ENCODE data around the gene MCTP1. TPM values are rescaled to one million over a fixed set of nuclear protein-coding genes. Genes with fewer than 3 reads are reported as not detected.

MCTP1 gene
- total and polyA plus RNA-seq, 10 of the 15 experiments (the other 5 are each of a cell fraction or from before 2014, with no cell fraction given): 12.6 to 45.9 (median 18.8) TPM

- FAIRE-seq (no peak), DNase-seq (ENCODE audit: low read depth, low spot score) (no peak), ATAC-seq (no peak)
- ChIA-PET CTCF (no interaction called here), RAD21 (ENCODE audit: unreplicated experiment) (no interaction called here), POLR2A (no interaction called here), SMC1A (ENCODE audit: uncharacterized antibody, unreplicated experiment) (no interaction called here)
- in situ Hi-C loops (cut with MboI) (no loop called here), intact Hi-C loops (cut with micrococcal nuclease; ENCODE audit: unreplicated experiment) (no loop called here)
- no peak overlapping the region for H3K27ac ChIP-seq (ENCODE audit: control insufficient read depth, insufficient read depth)
- no peak overlapping the region for H2AFZ ChIP-seq (ENCODE audit: control insufficient read depth, low read depth, low read length)
- H3K4me3 ChIP-seq: no peak overlapping the region
- no peaks in the 10 kb centered on the region for H3K79me2 ChIP-seq (ENCODE audit: control insufficient read depth, insufficient read depth, low read length)
- H3K9me3 ChIP-seq (replicated peaks; ENCODE audit: control insufficient read depth, insufficient read depth, low read length): no peaks in the 10 kb centered on the region; the same call in 2 of the 3 replicates
- H3K27me3 ChIP-seq (replicated peaks in 1 of 2; ENCODE audit: control insufficient read depth in 2 of 2, insufficient read depth in 2 of 2, low read length in 1 of 2): no peaks in the 10 kb centered on the region
- no peaks in the 10 kb centered on the region for H4K20me1 ChIP-seq (ENCODE audit: control insufficient read depth, insufficient read depth)
- WGBS (ENCODE audit: insufficient coverage, insufficient replicate concordance, low lambda C conversion rate, missing lambda C conversion rate): 8% methylated on average over 4 of the region's 4 CpGs
- no peaks in the 10 kb centered on the region for H3K36me3 ChIP-seq (ENCODE audit: control insufficient read depth in 2 of 2, insufficient read depth in 2 of 2, low read length in 1 of 2)
- H3K9ac ChIP-seq (ENCODE audit: control insufficient read depth, insufficient read depth, low read length): no peak overlapping the region
- no peaks in the 10 kb centered on the region for H3K4me1 ChIP-seq (ENCODE audit: control insufficient read depth, insufficient read depth, low read length)
- BruUV-seq (replicated peaks): no TSS peak
- no peak overlapping the region for H3K4me2 ChIP-seq (ENCODE audit: control insufficient read depth, insufficient read depth)
- no peak for TF ChIP-seq EED (IDR thresholded peaks at IDR 0.05; ENCODE audit: low read depth)
- TF ChIP-seq GABPA (IDR thresholded peaks at IDR 0.05; ENCODE audit: low read depth): no peak
- no peak for TF ChIP-seq SMARCA5 (IDR thresholded peaks at IDR 0.05)
- TF ChIP-seq CREB1 (IDR thresholded peaks at IDR 0.05; ENCODE audit: low read depth): no peak
- no peak for TF ChIP-seq EZH2 (IDR thresholded peaks at IDR 0.05; ENCODE audit: borderline replicate concordance, control insufficient read depth, low read depth, low read length)
- TF ChIP-seq, protein P1, sequence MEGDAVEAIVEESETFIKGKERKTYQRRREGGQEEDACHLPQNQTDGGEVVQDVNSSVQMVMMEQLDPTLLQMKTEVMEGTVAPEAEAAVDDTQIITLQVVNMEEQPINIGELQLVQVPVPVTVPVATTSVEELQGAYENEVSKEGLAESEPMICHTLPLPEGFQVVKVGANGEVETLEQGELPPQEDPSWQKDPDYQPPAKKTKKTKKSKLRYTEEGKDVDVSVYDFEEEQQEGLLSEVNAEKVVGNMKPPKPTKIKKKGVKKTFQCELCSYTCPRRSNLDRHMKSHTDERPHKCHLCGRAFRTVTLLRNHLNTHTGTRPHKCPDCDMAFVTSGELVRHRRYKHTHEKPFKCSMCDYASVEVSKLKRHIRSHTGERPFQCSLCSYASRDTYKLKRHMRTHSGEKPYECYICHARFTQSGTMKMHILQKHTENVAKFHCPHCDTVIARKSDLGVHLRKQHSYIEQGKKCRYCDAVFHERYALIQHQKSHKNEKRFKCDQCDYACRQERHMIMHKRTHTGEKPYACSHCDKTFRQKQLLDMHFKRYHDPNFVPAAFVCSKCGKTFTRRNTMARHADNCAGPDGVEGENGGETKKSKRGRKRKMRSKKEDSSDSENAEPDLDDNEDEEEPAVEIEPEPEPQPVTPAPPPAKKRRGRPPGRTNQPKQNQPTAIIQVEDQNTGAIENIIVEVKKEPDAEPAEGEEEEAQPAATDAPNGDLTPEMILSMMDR (IDR thresholded peaks at IDR 0.05 in 2 of 3, conservative IDR thresholded peaks at IDR 0.05 in 1 of 3; ENCODE audit: control insufficient read depth in 2 of 3, extremely low read depth in 1 of 3, insufficient read depth in 1 of 3, low read depth in 3 of 3, low read length in 3 of 3): no peak
- TF ChIP-seq GATAD2B (conservative IDR thresholded peaks at IDR 0.05; ENCODE audit: low read depth): no peak
- TF ChIP-seq SP1 (IDR thresholded peaks at IDR 0.05; ENCODE audit: low read depth, low read length): no peak
- TF ChIP-seq, protein P2, sequence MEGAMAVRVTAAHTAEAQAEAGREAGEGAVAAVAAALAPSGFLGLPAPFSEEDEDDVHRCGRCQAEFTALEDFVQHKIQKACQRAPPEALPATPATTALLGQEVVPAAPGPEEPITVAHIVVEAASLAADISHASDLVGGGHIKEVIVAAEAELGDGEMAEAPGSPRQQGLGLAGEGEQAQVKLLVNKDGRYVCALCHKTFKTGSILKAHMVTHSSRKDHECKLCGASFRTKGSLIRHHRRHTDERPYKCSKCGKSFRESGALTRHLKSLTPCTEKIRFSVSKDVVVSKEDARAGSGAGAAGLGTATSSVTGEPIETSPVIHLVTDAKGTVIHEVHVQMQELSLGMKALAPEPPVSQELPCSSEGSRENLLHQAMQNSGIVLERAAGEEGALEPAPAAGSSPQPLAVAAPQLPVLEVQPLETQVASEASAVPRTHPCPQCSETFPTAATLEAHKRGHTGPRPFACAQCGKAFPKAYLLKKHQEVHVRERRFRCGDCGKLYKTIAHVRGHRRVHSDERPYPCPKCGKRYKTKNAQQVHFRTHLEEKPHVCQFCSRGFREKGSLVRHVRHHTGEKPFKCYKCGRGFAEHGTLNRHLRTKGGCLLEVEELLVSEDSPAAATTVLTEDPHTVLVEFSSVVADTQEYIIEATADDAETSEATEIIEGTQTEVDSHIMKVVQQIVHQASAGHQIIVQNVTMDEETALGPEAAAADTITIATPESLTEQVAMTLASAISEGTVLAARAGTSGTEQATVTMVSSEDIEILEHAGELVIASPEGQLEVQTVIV (IDR thresholded peaks at IDR 0.05; ENCODE audit: borderline replicate concordance, partially characterized antibody): no peak
- no peak for TF ChIP-seq CBX5 (IDR thresholded peaks at IDR 0.05; ENCODE audit: low read depth)
- no peak for TF ChIP-seq LARP7 (IDR thresholded peaks at IDR 0.05)
- no peak for TF ChIP-seq SKIL (IDR thresholded peaks at IDR 0.05; ENCODE audit: low read depth, poor library complexity, severe bottlenecking)
- no peak for TF ChIP-seq POLR2AphosphoS5 (IDR thresholded peaks at IDR 0.05; ENCODE audit: low read length)
- no peak for TF ChIP-seq IRF3 (IDR thresholded peaks at IDR 0.05)
- no peak for TF ChIP-seq ZNF207 (IDR thresholded peaks at IDR 0.05; ENCODE audit: borderline replicate concordance)
- no peak for TF ChIP-seq RCOR1 (conservative IDR thresholded peaks at IDR 0.05; ENCODE audit: low read depth, low read length)
- no peak for TF ChIP-seq ZNF384 (IDR thresholded peaks at IDR 0.05; ENCODE audit: borderline replicate concordance, low read depth, low read length)
These were observed 171.4 kb downstream of the MCTP1 start for GRCh38 chr5:95113489-95113888.

Measured in GM12878 (cell line).